Measurements from ENCODE around the gene ZNF253.
"Not testable (repeated sequence)": the region's sequence is repeated elsewhere in the genome, so short reads cannot be mapped to it uniquely, and the experiment has no call there.

The ZNF253 gene

GRCh38 chr19:19860756-19861390, 4.8 kb upstream of the ZNF253 start:
- Histone ChIP-seq H2AFZ (ENCODE audit: low read depth, low read length) (no peak overlapping the region), H3K27ac (ENCODE audit: low read length) (no peak overlapping the region), H3K4me2 (ENCODE audit: low read length) (no peak overlapping the region), H3K4me3 (ENCODE audit: low read length) (no peak overlapping the region), H3K36me3 (replicated peaks; ENCODE audit: low read depth, low read length) (peaks cover 14% of the 10 kb centered on the region), H3K79me2 (ENCODE audit: low read length) (peaks cover 1% of the 10 kb centered on the region; the same call in 1 of the 2 replicates), H3K27me3 (ENCODE audit: low read depth, low read length) (no peaks in the 10 kb centered on the region), H4K20me1 (ENCODE audit: insufficient read depth, low read length) (no peaks in the 10 kb centered on the region), H3K4me1 (ENCODE audit: low read length) (peaks cover 9% of the 10 kb centered on the region), H3K9me3 (ENCODE audit: insufficient read depth, low read length) (peaks cover 27% of the 10 kb centered on the region), H3K9ac (ENCODE audit: low read length) (no peak overlapping the region)
- TF ChIP-seq EZH2phosphoT487 (IDR thresholded peaks at IDR 0.05; ENCODE audit: low read depth) (no peak), CTCF (IDR thresholded peaks at IDR 0.05; ENCODE audit: low read depth, low read length) (no peak)

DNA sequence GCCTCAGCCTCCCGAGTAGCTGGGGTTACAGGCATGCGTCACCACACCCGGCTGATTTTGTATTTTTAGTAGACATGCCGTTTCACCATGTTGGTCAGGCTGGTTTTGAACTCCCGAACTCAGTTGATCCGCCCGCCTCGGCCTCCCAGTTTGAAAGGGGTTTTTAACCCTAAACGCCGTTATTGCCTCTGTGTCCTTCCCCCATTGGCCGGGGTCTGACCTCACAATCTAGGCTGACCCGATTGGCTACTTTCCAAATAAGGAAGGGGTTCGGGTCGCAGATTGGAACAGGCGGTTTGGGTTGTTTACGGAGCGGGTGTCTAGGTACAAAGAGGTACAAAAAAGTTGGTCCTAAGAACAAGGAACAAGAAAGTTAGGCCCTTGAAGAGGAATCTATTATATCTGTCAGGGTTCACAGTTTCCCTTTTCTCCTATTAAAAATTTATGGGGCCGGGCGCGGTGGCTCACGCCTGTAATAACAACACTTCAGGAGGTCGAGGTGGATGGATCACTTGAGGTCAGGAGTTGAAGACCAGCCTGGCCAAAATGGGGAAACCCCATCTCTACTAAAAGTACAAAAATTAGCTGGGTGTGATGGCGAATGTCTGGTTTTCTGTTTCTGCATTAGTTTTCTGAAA, 1.0 kb downstream of the ZNF253 start:
- peak overlapping the region; percentile 92 for H3K4me3 ChIP-seq (ENCODE audit: low read length)

DNA sequence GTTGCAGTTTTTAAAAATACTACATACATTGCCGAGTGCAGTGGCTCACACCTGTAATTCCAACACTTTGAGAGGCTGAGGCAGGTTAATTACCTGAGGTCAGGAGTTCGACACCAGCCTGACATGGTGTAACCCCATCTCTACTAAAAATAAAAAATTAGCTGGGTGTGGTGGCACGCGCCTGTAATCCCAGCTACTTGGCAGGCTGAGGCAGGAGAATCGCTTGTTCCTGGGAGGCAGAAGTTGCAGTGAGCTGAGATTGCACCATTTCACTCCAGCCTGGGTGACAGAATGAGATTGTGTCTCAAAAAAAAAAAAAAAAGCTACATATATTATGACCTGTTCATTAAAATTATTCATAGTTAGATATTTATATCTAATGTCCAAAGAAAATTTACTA, 4.4 kb downstream of the ZNF253 start:
- not testable (repeated sequence) for H2AFZ ChIP-seq (ENCODE audit: low read depth, low read length); H3K9ac ChIP-seq (ENCODE audit: low read length); H3K4me3 ChIP-seq (ENCODE audit: low read length); H3K27ac ChIP-seq (ENCODE audit: low read length); H4K20me1 ChIP-seq (ENCODE audit: insufficient read depth, low read length); H3K27me3 ChIP-seq (ENCODE audit: low read depth, low read length); H3K4me2 ChIP-seq (ENCODE audit: low read length); H3K4me1 ChIP-seq (ENCODE audit: low read length)
- Histone ChIP-seq H3K36me3 (replicated peaks; ENCODE audit: low read depth, low read length) (peaks cover 76% of the 10 kb centered on the region), H3K79me2 (ENCODE audit: low read length) (peaks cover 87% of the 10 kb centered on the region), H3K9me3 (ENCODE audit: insufficient read depth, low read length) (peaks cover 54% of the 10 kb centered on the region)

More for the DNA sequence above, 1.0 kb downstream of the ZNF253 start:
- TF ChIP-seq EZH2phosphoT487 (IDR thresholded peaks at IDR 0.05; ENCODE audit: low read depth) (no peak), CTCF (IDR thresholded peaks at IDR 0.05; ENCODE audit: low read depth, low read length) (no peak)
- no peaks in the 10 kb centered on the region for H4K20me1 ChIP-seq (ENCODE audit: insufficient read depth, low read length)
- H2AFZ ChIP-seq (ENCODE audit: low read depth, low read length) = 0 out of 2 replicates have a peak overlapping the region, but pooled peaks have one; percentile 6
- H3K27ac ChIP-seq (ENCODE audit: low read length) = peak overlapping the region; percentile 89
- peaks cover 11% of the 10 kb centered on the region for H3K4me1 ChIP-seq (ENCODE audit: low read length)
- peak overlapping the region; percentile 96 for H3K9ac ChIP-seq (ENCODE audit: low read length)
- peaks cover 57% of the 10 kb centered on the region for H3K36me3 ChIP-seq (replicated peaks; ENCODE audit: low read depth, low read length)
- H3K27me3 ChIP-seq (ENCODE audit: low read depth, low read length) = no peaks in the 10 kb centered on the region
- H3K4me2 ChIP-seq (ENCODE audit: low read length) = peak overlapping the region; percentile 82
- peaks cover 59% of the 10 kb centered on the region for H3K79me2 ChIP-seq (ENCODE audit: low read length)
- H3K9me3 ChIP-seq (ENCODE audit: insufficient read depth, low read length) = peaks cover 50% of the 10 kb centered on the region

GRCh38 chr19:19871932-19872331, 6.2 kb downstream of the ZNF253 start:
- no peaks in the 10 kb centered on the region for H3K27me3 ChIP-seq (ENCODE audit: low read depth, low read length)
- no peak overlapping the region for H3K27ac ChIP-seq (ENCODE audit: low read length)
- H2AFZ ChIP-seq (ENCODE audit: low read depth, low read length) = no peak overlapping the region
- H3K36me3 ChIP-seq (replicated peaks; ENCODE audit: low read depth, low read length) = peaks cover 84% of the 10 kb centered on the region
- H4K20me1 ChIP-seq (ENCODE audit: insufficient read depth, low read length) = no peaks in the 10 kb centered on the region
- H3K4me2 ChIP-seq (ENCODE audit: low read length) = no peak overlapping the region
- no peak overlapping the region for H3K4me3 ChIP-seq (ENCODE audit: low read length)
- TF ChIP-seq CTCF (IDR thresholded peaks at IDR 0.05; ENCODE audit: low read depth, low read length) = no peak
- no peak for TF ChIP-seq EZH2phosphoT487 (IDR thresholded peaks at IDR 0.05; ENCODE audit: low read depth)
- peaks cover 60% of the 10 kb centered on the region for H3K9me3 ChIP-seq (ENCODE audit: insufficient read depth, low read length)
- peaks cover 4% of the 10 kb centered on the region; the same call in 1 of the 2 replicates for H3K4me1 ChIP-seq (ENCODE audit: low read length)
- H3K9ac ChIP-seq (ENCODE audit: low read length) = no peak overlapping the region
- H3K79me2 ChIP-seq (ENCODE audit: low read length) = peaks cover 88% of the 10 kb centered on the region

Measured in OCI-LY3 (cell line).